Renal cortex interstitium (tissue), 15 donors: ENCODE results near the gene DENND11. TPM values are rescaled to one million over a fixed set of nuclear protein-coding genes. Genes with fewer than 3 reads are reported as not detected.
A peak's percentile ranks its signal among the peaks of the same experiment; 100 is the strongest.

ENCODE experiments used
- DNase-seq, 11 donors: peaks; one replicate each; pipeline ENCODE4 v3.0.0-alpha.2; 2013; ENCODE audit warnings: low read depth in 9 of 11, low spot score in 4 of 11; ENCODE audit errors: extremely low read depth in 1 of 11
- long read RNA-seq, 16 experiments: transcript quantifications; one replicate each; lab custom pipeline, GENCODE V29; 2026
- polyA plus RNA-seq, 3 donors: library from polyadenylated mRNA; unstranded; fragments of 120-200 nt; gene quantifications; one replicate each; pipeline ENCODE4 v1.2.1, GENCODE V29; 2013; ENCODE audit not compliant: insufficient read length in 3 of 3

DENND11 gene
- 10 to 100 TPM; 25.4 to 32.6 (median 28.7) TPM for polyA plus RNA-seq
- long read RNA-seq, donor 1, full-length matches to known transcripts: 2 of 2 reads
- long read RNA-seq, donor 1, partial matches to known transcripts: 0 of 2 reads
- long read RNA-seq, donor 1, other reads (novel, unspliced or antisense): 0 of 2 reads
- long read RNA-seq, donor 2, full-length matches to known transcripts: 7 of 7 reads
- long read RNA-seq, donor 2, partial matches to known transcripts: 0 of 7 reads
- long read RNA-seq, donor 2, other reads (novel, unspliced or antisense): 0 of 7 reads
- long read RNA-seq, donor 3, full-length matches to known transcripts: 2 of 2 reads
- long read RNA-seq, donor 3, partial matches to known transcripts: 0 of 2 reads
- long read RNA-seq, donor 3, other reads (novel, unspliced or antisense): 0 of 2 reads
- long read RNA-seq, donor 4, full-length matches to known transcripts: 1 of 1 reads
- long read RNA-seq, donor 4, partial matches to known transcripts: 0 of 1 reads
- long read RNA-seq, donor 4, other reads (novel, unspliced or antisense): 0 of 1 reads
- long read RNA-seq, donor 5: 0 reads
- long read RNA-seq, donor 6, full-length matches to known transcripts: 2 of 2 reads
- long read RNA-seq, donor 6, partial matches to known transcripts: 0 of 2 reads
- long read RNA-seq, donor 6, other reads (novel, unspliced or antisense): 0 of 2 reads
- long read RNA-seq, donor 7: 0 reads
- long read RNA-seq, donor 8: 0 reads
- long read RNA-seq, donor 9, full-length matches to known transcripts: 1 of 1 reads
- long read RNA-seq, donor 9, partial matches to known transcripts: 0 of 1 reads
- long read RNA-seq, donor 9, other reads (novel, unspliced or antisense): 0 of 1 reads
- long read RNA-seq, donor 10, full-length matches to known transcripts: 3 of 3 reads
- long read RNA-seq, donor 10, partial matches to known transcripts: 0 of 3 reads
- long read RNA-seq, donor 10, other reads (novel, unspliced or antisense): 0 of 3 reads
- long read RNA-seq, donor 11, full-length matches to known transcripts: 4 of 4 reads
- long read RNA-seq, donor 11, partial matches to known transcripts: 0 of 4 reads
- long read RNA-seq, donor 11, other reads (novel, unspliced or antisense): 0 of 4 reads
- long read RNA-seq, donor 12, full-length matches to known transcripts: 1 of 1 reads
- long read RNA-seq, donor 12, partial matches to known transcripts: 0 of 1 reads
- long read RNA-seq, donor 12, other reads (novel, unspliced or antisense): 0 of 1 reads
- long read RNA-seq, donor 13: 0 reads
- long read RNA-seq, donor 14, full-length matches to known transcripts: 5 of 5 reads
- long read RNA-seq, donor 14, partial matches to known transcripts: 0 of 5 reads
- long read RNA-seq, donor 14, other reads (novel, unspliced or antisense): 0 of 5 reads
- long read RNA-seq, donor 15: 0 reads
- long read RNA-seq, donor 16, full-length matches to known transcripts: 9 of 9 reads
- long read RNA-seq, donor 16, partial matches to known transcripts: 0 of 9 reads
- long read RNA-seq, donor 16, other reads (novel, unspliced or antisense): 0 of 9 reads

- DNase-seq: peak in 3 of 11 donors; percentile 32 to 41 (median 36)
These were observed at the start of gene DENND11 for GRCh38 chr7:141702047-141702567. Gene DENND11 (minus strand): TSS chr7:141702166. CDS start chr7:141702153, 13 bp downstream.

GRCh38 chr7:141748396-141748795, 46.4 kb upstream of the DENND11 start:
- DNase-seq: no peak

- DNase-seq: no peak
These were observed 42.2 kb upstream of the DENND11 start for GRCh38 chr7:141744131-141744530.

- no peak for DNase-seq
These were observed 40.3 kb upstream of the DENND11 start for GRCh38 chr7:141742229-141742628.

GRCh38 chr7:141739250-141739649, 37.3 kb upstream of the DENND11 start:
- no peak for DNase-seq

GRCh38 chr7:141738592-141739013, 36.6 kb upstream of the DENND11 start:
- peak in 1 of 11 donors; percentile 15 for DNase-seq

- DNase-seq: peak; percentile 87 to 96 (median 94)
These were observed 36.0 kb upstream of the DENND11 start, which contains the start of gene SSBP1 for GRCh38 chr7:141737836-141738591. Gene SSBP1 (plus strand): TSS chr7:141738358. CDS start chr7:141739167, 809 bp downstream.

GRCh38 chr7:141737118-141737835, 35.3 kb upstream of the DENND11 start:
- DNase-seq: no peak

- no peak for DNase-seq
These were observed 29.6 kb upstream of the DENND11 start for GRCh38 chr7:141731476-141732149.

GRCh38 chr7:141729020-141729419, 27.1 kb upstream of the DENND11 start:
- no peak for DNase-seq

GRCh38 chr7:141722529-141722928, 20.6 kb upstream of the DENND11 start:
- DNase-seq: no peak

- DNase-seq: no peak
These were observed 15.5 kb upstream of the DENND11 start for GRCh38 chr7:141717450-141717849.

- DNase-seq: no peak
These were observed 14.1 kb upstream of the DENND11 start for GRCh38 chr7:141715794-141716689.

GRCh38 chr7:141715018-141715417, 13.1 kb upstream of the DENND11 start:
- DNase-seq: no peak

GRCh38 chr7:141714571-141714970, 12.6 kb upstream of the DENND11 start:
- DNase-seq: no peak
